Peyer's patch (tissue), 4 donors: ENCODE measurements around the gene SLC30A4. TPM values are rescaled to one million over a fixed set of nuclear protein-coding genes. Genes with fewer than 3 reads are reported as not detected.

Source experiments
- DNase-seq, 3 donors: peaks; one replicate each; pipeline ENCODE4 v3.0.0-alpha.2; 2017 to 2019
- H3K27ac ChIP-seq, 4 donors: fragments of 200-600 bp; sonication (generic); one replicate each; pipeline ENCODE4 v1.5.1; 2016 to 2019
- H3K27me3 ChIP-seq, 2 donors: fragments of 200-600 bp; sonication (generic); one replicate each; pipeline ENCODE4 v1.5.1; 2019
- H3K36me3 ChIP-seq, 3 donors: fragments of 200-600 bp; sonication (generic); one replicate each; pipeline ENCODE4 v1.5.1; 2016 to 2019
- H3K4me1 ChIP-seq, 4 donors: fragments of 200-600 bp; sonication (generic); one replicate each; pipeline ENCODE4 v1.5.1; 2016 to 2019
- H3K4me3 ChIP-seq, 4 donors: fragments of 200-600 bp; sonication (generic); 1 replicate in 3 of 4; 2 replicates in 1 of 4; pipeline ENCODE4 v1.5.1; 2016 to 2019; ENCODE audit warnings: mild to moderate bottlenecking in 1 of 4
- H3K9me3 ChIP-seq, 4 donors: fragments of 200-600 bp; sonication (generic); one replicate each; pipeline ENCODE4 v1.5.1; 2016 to 2019; ENCODE audit warnings: mild to moderate bottlenecking in 1 of 4
- CTCF ChIP-seq, 6 experiments: fragments of 450-650 bp in 4 of 6; fragments of 200-600 bp in 2 of 6; sonication (generic) in 1 of 6; IDR thresholded peaks; one replicate each; pipeline ENCODE4 v1.5.1; 2017 to 2019; ENCODE audit warnings: antibody characterized with exemption in 6 of 6, mild to moderate bottlenecking in 3 of 6, moderate library complexity in 1 of 6
- POLR2A ChIP-seq, 2 donors: fragments of 450-650 bp; IDR thresholded peaks; one replicate each; pipeline ENCODE4 v1.5.1; 2017; ENCODE audit warnings: antibody characterized with exemption in 2 of 2, mild to moderate bottlenecking in 2 of 2, moderate library complexity in 2 of 2
- total RNA-seq, 4 donors: library from RNA; depleted of rRNA; stranded (reverse); fragments of >200 nt; gene quantifications; one replicate each; pipeline ENCODE4 v1.1.0, GENCODE V29; 2016

The SLC30A4 gene
- total RNA-seq, 4 donors from 2014 or later: 6.6 to 63.4 (median 42.0) TPM

GRCh38 chr15:45469027-45469426 lies 53.5 kb downstream of the SLC30A4 start:
- DNase-seq: no peak
- no peaks in the 10 kb centered on the region for H3K4me1 ChIP-seq
- H3K9me3 ChIP-seq: no peaks in the 10 kb centered on the region
- no peak overlapping the region for H3K4me3 ChIP-seq
- TF ChIP-seq POLR2A (IDR thresholded peaks at IDR 0.05) (no peak), CTCF (IDR thresholded peaks at IDR 0.05) (no peak)
- H3K27me3 ChIP-seq: no peaks in the 10 kb centered on the region
- H3K36me3 ChIP-seq: no peaks in the 10 kb centered on the region
- H3K27ac ChIP-seq: no peak overlapping the region

DNA sequence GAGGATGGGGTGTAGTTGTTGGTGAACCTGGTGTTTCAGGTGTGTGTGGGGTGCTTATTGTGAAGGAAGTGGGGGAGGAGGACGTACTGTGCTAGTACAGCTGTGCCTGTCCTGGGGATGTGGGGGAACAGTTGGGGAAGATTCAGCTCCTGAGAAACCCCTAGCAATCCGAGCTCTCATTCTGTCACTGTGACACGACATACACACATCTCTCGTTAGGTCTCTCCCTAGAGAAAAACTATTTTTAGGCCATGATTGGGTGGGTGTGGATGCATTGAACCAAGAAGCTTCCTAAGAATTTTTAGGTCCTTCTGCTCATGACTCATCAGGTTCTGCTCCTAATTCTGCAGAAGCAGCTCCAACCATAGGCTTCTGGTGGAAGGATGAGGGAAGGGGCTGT lies 54.3 kb downstream of the SLC30A4 start:
- no peak for DNase-seq
- no peak for TF ChIP-seq CTCF (IDR thresholded peaks at IDR 0.05)
- TF ChIP-seq POLR2A (IDR thresholded peaks at IDR 0.05): no peak
- no peaks in the 10 kb centered on the region for H3K9me3 ChIP-seq
- H3K4me3 ChIP-seq: no peak overlapping the region
- no peaks in the 10 kb centered on the region for H3K36me3 ChIP-seq
- no peaks in the 10 kb centered on the region for H3K4me1 ChIP-seq
- no peak overlapping the region for H3K27ac ChIP-seq
- H3K27me3 ChIP-seq: no peaks in the 10 kb centered on the region

DNA sequence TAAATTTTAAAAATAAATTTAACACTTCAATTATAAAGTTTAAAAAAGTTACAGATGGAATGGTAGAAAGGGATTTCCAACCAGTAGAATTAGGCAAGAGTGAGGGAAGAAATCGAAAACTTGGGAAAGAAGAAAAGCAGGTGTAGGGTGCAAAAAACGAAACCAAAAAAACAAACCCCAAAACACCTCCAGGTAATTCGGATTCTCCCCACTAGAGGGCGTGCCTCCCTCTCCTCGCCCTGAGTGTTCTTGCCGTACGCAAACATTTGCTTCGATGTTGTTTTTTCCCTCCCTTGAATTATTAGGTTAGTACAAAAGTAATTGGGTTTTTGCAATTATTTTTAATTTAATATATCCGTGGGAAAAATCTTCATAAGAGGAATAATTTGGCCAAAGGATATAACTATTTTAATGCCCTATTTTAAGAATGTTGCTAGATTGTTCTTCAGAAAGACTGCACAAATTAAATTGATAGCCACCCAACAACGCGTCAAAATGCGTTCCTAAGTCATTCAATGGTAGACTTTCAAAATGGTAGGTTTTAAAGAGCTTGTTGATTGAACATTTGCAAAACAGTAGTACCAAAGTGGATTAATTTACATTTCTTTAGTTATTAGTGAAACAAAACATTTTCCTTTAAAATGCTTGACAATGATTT lies 63.7 kb downstream of the SLC30A4 start:
- no peaks in the 10 kb centered on the region for H3K9me3 ChIP-seq
- no peaks in the 10 kb centered on the region for H3K36me3 ChIP-seq
- DNase-seq: peak; percentile 68 to 93 (median 81)
- TF ChIP-seq CTCF (IDR thresholded peaks at IDR 0.05): peak; percentile 83 to 94 (median 88)
- TF ChIP-seq POLR2A (IDR thresholded peaks at IDR 0.05): no peak
- H3K4me1 ChIP-seq: peaks cover 0 to 35% (median 10%) of the 10 kb centered on the region in 4 donors
- no peaks in the 10 kb centered on the region for H3K27me3 ChIP-seq
- peak overlapping the region in 2 of 4 donors; percentile 33 to 70 for H3K27ac ChIP-seq
- H3K4me3 ChIP-seq: peak overlapping the region; percentile 16 to 40 (median 32)

DNA sequence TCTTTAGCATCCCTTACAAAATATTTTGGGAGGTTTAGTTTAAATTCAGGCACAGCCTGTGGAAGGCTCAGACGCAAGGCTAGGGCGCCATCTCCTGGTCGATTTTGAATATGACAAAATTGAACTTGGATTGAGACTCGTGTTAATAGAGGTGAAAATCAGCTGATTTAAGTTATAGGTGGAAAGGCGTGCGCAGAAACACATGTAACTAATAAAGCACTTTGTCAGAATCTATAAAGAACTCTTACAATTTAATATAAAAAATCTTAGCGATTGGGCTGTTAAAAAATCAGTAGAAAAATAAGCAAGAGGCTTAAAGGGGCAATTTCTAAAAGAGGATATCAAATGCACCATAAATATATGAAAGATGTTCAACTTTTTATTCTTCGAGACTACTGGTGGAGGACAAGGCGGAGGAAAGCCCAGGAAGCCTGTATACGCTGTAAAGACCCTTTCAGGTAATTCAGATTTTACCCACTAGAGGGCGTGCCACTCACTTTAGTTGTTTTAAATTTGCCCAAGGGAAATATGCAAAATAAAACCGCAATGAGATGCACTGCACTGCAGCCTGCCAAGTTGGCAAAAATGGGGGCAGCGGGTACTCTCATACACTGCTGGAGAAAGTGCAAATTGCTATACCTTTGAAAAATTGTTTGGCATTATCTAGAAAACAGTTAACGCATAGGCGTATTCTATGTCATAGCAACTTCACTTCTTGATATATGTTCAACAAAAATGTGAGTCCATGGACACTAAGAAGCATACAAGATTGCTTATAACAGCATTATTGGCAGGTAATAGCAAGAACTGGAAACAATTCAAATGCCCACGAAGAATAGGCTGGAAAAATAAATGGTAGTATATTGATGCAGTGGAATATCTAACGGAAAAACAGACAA lies 64.7 kb downstream of the SLC30A4 start:
- Histone ChIP-seq H3K4me1 (peaks cover 0 to 35% (median 10%) of the 10 kb centered on the region in 4 donors), H3K9me3 (no peaks in the 10 kb centered on the region), H3K4me3 (peak overlapping the region; percentile 16 to 40 (median 32)), H3K27ac (peak overlapping the region; percentile 33 to 70 (median 63)), H3K27me3 (no peaks in the 10 kb centered on the region), H3K36me3 (no peaks in the 10 kb centered on the region)
- TF ChIP-seq CTCF (IDR thresholded peaks at IDR 0.05) (peak; percentile 79 to 94 (median 81)), POLR2A (IDR thresholded peaks at IDR 0.05) (no peak)
- DNase-seq: peak in 2 of 3 donors; percentile 80 to 90

DNA sequence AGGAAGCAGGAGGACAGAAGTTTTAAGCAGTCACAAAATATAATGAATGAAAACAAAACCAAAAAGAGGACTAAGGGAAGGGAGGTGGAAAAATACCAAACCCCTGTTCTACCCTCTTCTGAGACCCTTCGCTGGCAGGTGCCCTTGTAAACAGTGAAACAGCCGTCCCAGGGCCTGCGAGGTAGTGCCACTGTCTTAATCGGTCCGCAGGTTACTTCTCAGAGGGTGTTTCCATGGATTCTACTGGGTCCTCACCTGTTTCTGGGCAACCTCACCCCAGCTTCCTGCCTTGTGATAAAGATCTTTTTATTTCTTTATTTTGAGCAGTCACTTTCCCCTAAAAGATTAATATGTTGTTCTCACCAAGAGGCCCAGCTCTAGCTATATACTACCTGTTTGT lies 65.3 kb downstream of the SLC30A4 start:
- DNase-seq: no peak
- peak overlapping the region; percentile 1 to 70 (median 42) for H3K27ac ChIP-seq

More for the DNA sequence above, 65.3 kb downstream of the SLC30A4 start:
- Histone ChIP-seq H3K36me3 (no peaks in the 10 kb centered on the region), H3K27me3 (no peaks in the 10 kb centered on the region), H3K9me3 (no peaks in the 10 kb centered on the region), H3K4me1 (peaks cover 0 to 35% (median 10%) of the 10 kb centered on the region in 4 donors), H3K4me3 (no peak overlapping the region)
- TF ChIP-seq POLR2A (IDR thresholded peaks at IDR 0.05): no peak
- no peak for TF ChIP-seq CTCF (IDR thresholded peaks at IDR 0.05)
